SU-DHL-6 (cell line): ENCODE data around the gene ERF.

ENCODE experiments used
- CTCF ChIP-seq: fragments of 200-600 bp; sonication (generic); IDR thresholded peaks from one replicate; pipeline ENCODE4 v1.5.1; 2017; ENCODE audit warnings: antibody characterized with exemption, mild to moderate bottlenecking, low read length, moderate library complexity; ENCODE audit not compliant: insufficient read depth, poor library complexity, severe bottlenecking
- EZH2phosphoT487 ChIP-seq: fragments of 200-600 bp; sonication (generic), shearing (Covaris generic); conservative IDR thresholded peaks from 2 replicates; pipeline ENCODE4 v1.6.1; 2018; ENCODE audit warnings: mild to moderate bottlenecking, antibody characterized with exemption, low read length, moderate library complexity, mixed read lengths

GRCh38 chr19:42250183-42250665 is 4.7 kb downstream of the ERF start:
- TF ChIP-seq CTCF = no peak
- TF ChIP-seq EZH2phosphoT487 = no peak
